Activated CD8-positive, alpha-beta T cell treated with anti-CD3 and anti-CD28 coated beads, Interleukin-2, amount 10 ng/mL, durations not matched to agents 7 days and 5 days (primary cell): ENCODE results near the gene DPCD. TPM values are rescaled to one million over a fixed set of nuclear protein-coding genes. Genes with fewer than 3 reads are reported as not detected.
A peak's percentile ranks its signal among the peaks of the same experiment; 100 is the strongest.

Source experiments
- ATAC-seq: fragments of 150-1000 bp; cut with Tn5 transposase; one replicate; pipeline ENCODE4 v1.10.0; 2021; ENCODE audit warnings: moderate library complexity
- CTCF ChIA-PET: fragments of 350-600 bp; sonication (Branson Sonifier 250); formaldehyde crosslinking; loops from one replicate; lab custom pipeline; 2021; ENCODE audit warnings: antibody characterized with exemption; lab: Charles Lee
- POLR2A ChIA-PET: fragments of 350-600 bp; sonication (Branson Sonifier 250); formaldehyde crosslinking; loops from one replicate; lab custom pipeline; 2021; ENCODE audit warnings: antibody characterized with exemption; lab: Charles Lee
- DNase-seq: peaks from one replicate; pipeline ENCODE4 v3.0.0-alpha.2; 2020
- H3K27ac Mint-ChIP-seq: one replicate; pipeline ENCODE4 v1.8.0; 2021; ENCODE audit warnings: mild to moderate bottlenecking, mixed read lengths
- H3K27me3 Mint-ChIP-seq: one replicate; pipeline ENCODE4 v1.8.0; 2021; ENCODE audit warnings: low read depth, mixed read lengths
- H3K36me3 Mint-ChIP-seq: one replicate; pipeline ENCODE4 v1.8.0; 2021; ENCODE audit warnings: low read depth, mixed read lengths
- H3K4me1 Mint-ChIP-seq: one replicate; pipeline ENCODE4 v1.8.0; 2021; ENCODE audit warnings: low read depth, mixed read lengths
- H3K4me3 Mint-ChIP-seq: one replicate; pipeline ENCODE4 v1.8.0; 2021; ENCODE audit warnings: mild to moderate bottlenecking, mixed read lengths
- H3K9me3 Mint-ChIP-seq: one replicate; pipeline ENCODE4 v1.8.0; 2022; ENCODE audit warnings: mixed read lengths; ENCODE audit not compliant: insufficient read depth
- total RNA-seq, 2 experiments: library from RNA; stranded (reverse); gene quantifications; one replicate each; pipeline ENCODE4 v1.2.3, GENCODE V29; 2021

Gene DPCD
- total RNA-seq, 2 experiments from 2014 or later = 5.1 to 6.2 TPM

DNA sequence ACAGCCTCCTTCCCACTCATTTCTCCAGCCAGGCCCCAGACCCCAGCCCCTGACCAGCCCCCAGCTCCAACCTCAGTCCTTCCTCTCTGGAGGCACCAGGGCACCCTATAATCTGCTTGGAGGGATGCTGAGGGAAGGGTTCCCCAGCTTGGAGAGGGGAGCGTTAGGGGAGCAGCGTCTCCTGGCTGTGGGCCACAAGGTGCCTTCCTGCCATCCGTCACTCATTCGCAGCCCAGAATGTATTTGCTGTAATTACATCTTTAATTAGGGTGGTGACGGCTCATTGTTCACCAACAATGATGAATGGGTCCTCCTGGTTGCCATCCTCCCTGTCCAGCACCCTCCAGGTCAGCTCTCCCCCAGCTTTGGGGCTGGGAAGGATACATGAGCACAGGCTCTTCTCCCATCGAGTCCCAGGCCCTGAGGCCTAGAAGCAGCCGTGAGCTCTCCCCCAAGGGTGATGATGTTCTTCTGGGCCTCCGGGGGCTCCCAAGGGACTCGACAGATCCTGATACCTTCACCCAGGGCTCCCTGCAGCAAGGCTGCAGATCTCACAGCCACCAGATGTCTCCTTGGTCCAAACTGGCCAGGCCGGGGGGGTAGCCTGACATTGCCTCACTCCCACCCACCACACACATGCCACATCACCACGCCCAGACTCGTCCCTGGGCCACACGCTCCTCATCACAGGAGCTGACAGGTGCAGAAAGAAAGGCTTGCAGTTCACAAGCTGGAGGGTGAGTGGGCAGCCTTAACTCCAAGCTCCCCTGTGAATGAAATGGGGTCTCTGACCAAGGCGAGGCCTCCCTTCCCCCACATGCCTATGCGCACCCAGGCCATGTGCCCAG is 26.8 kb upstream of the DPCD start:
- ATAC-seq (no peak), DNase-seq (no peak)
- peaks cover 17% of the 10 kb centered on the region for H3K27me3 Mint-ChIP-seq
- POLR2A ChIA-PET = no interaction called here
- peak overlapping the region; percentile 39 for H3K27ac Mint-ChIP-seq
- peaks cover 22% of the 10 kb centered on the region for H3K4me1 Mint-ChIP-seq
- H3K36me3 Mint-ChIP-seq = no peaks in the 10 kb centered on the region
- no peak overlapping the region for H3K4me3 Mint-ChIP-seq
- H3K9me3 Mint-ChIP-seq = no peaks in the 10 kb centered on the region
- CTCF ChIA-PET = interaction anchor here (1.0 to 1.1 kb wide), 3 partner anchors 24 to 269 kb away, joined by 3 read pairs; no protein-coding TSS in a partner anchor

DNA sequence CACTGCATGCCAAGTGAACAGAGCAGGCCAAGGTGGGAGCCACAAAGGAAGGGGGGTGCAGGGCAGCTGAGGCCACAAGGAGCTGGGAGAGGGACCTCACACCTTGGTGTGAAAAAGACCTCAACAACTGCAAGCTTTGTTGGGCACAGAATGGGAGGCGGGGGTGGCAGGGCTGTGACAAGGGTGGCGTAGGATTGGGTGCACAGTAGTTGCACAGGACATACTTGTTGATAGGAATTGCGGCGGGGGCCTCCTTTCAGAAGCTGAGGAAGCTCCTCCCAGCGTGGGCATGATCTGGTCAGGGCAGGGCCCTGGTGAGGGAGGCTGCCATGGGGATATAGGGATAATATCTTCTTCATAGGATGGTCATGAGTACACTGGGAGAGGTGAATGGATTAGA is 25.9 kb upstream of the DPCD start:
- Mint-ChIP-seq H3K4me1 (peaks cover 26% of the 10 kb centered on the region), H3K27ac (no peak overlapping the region), H3K36me3 (no peaks in the 10 kb centered on the region), H3K9me3 (no peaks in the 10 kb centered on the region), H3K27me3 (peaks cover 23% of the 10 kb centered on the region), H3K4me3 (no peak overlapping the region)
- CTCF ChIA-PET = interaction anchor here (1.0 to 1.1 kb wide), 2 partner anchors 29 to 270 kb away, joined by 3 read pairs; no protein-coding TSS in a partner anchor
- POLR2A ChIA-PET = no interaction called here
- DNase-seq = no peak
- no peak for ATAC-seq

DNA sequence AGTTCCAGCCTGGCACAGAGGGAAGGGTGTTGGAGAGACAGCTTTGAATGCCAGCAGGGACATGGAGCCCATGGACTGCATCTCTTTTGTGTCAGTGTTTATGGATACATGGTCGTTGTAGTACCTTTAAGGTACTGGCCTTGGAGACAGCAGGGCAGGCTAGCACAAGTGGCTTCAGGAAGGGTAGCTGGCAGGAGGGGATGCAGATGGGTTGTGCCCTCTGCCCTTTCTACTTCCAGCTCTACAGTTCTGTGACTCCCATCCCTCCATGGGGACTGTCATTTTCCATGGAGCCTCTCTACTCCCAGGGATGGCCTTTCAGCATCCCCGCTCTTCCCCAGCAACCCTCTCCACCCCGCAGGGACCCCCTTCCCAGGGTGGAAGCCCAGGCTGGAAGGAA is 25.1 kb upstream of the DPCD start:
- peaks cover 19% of the 10 kb centered on the region for H3K4me1 Mint-ChIP-seq
- no peaks in the 10 kb centered on the region for H3K9me3 Mint-ChIP-seq
- no peak overlapping the region for H3K4me3 Mint-ChIP-seq
- peaks cover 30% of the 10 kb centered on the region for H3K27me3 Mint-ChIP-seq
- ChIA-PET CTCF (interaction anchor here (1.0 to 1.2 kb wide), 2 partner anchors 218 to 349 kb away, joined by 3 read pairs; no protein-coding TSS in a partner anchor), POLR2A (no interaction called here)
- H3K27ac Mint-ChIP-seq = no peak overlapping the region
- no peaks in the 10 kb centered on the region for H3K36me3 Mint-ChIP-seq
- ATAC-seq = no peak
- no peak for DNase-seq

DNA sequence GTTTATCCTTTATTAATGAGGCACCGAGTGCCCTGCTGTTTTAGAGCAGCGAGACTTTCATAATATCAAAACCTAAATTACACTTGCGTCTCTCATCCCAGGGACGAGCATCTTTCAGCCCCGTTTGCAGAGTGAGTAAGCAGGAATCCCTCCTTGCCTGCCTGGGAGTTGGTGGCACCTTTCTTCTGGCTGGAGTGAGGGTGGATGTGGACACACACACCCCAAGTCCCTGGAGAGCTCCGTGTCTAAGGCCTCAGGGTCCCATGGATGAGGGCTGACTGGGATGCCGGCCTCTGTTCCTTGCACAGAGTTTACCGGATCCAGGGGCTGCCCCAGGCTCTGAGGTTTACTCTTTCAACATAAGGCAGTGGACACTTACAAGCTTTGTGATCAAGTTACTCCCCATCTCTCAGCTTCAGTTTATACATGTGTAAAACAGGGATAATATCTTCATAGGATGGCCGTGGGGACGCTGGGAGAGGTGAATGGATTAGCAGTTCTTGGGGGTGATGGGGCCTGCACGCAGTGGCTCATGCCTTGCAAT is 24.6 kb upstream of the DPCD start:
- ATAC-seq (no peak), DNase-seq (no peak)
- no peaks in the 10 kb centered on the region for H3K36me3 Mint-ChIP-seq
- no peak overlapping the region for H3K4me3 Mint-ChIP-seq
- H3K27ac Mint-ChIP-seq = no peak overlapping the region
- H3K27me3 Mint-ChIP-seq = peaks cover 36% of the 10 kb centered on the region
- no peaks in the 10 kb centered on the region for H3K9me3 Mint-ChIP-seq
- POLR2A ChIA-PET = no interaction called here
- CTCF ChIA-PET = interaction anchor here (1.0 to 1.2 kb wide), 2 partner anchors 218 to 349 kb away, joined by 3 read pairs; no protein-coding TSS in a partner anchor
- H3K4me1 Mint-ChIP-seq = peaks cover 13% of the 10 kb centered on the region

DNA sequence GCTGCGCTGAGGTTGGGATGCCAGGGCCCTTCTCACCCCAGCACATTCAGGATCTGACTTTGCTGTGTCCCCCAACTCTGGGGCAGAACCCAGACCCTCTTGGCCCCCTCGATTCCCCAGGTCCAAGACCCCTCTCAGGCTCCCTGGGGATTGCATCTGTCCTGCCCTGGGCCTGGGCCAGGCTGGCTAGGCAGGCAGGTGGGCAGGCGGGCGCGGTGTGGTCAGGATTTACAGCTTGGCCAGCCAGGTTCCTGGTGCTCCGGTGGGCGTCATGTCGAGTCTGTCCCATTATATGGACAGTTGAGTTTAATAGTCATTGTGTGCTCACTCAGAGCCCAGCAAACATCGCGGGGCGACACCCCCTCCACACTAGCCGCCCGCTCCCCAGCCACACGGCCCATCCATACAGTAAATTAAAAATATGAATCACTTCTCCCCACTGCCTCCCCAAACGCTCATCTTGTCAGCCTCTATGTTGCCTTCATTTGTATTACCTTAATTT is 23.6 kb upstream of the DPCD start:
- Mint-ChIP-seq H3K4me3 (no peak overlapping the region), H3K4me1 (peaks cover 8% of the 10 kb centered on the region), H3K9me3 (no peaks in the 10 kb centered on the region), H3K27me3 (peaks cover 45% of the 10 kb centered on the region), H3K27ac (no peak overlapping the region), H3K36me3 (no peaks in the 10 kb centered on the region)
- POLR2A ChIA-PET = no interaction called here
- DNase-seq (no peak), ATAC-seq (no peak)
- CTCF ChIA-PET = no interaction called here

DNA sequence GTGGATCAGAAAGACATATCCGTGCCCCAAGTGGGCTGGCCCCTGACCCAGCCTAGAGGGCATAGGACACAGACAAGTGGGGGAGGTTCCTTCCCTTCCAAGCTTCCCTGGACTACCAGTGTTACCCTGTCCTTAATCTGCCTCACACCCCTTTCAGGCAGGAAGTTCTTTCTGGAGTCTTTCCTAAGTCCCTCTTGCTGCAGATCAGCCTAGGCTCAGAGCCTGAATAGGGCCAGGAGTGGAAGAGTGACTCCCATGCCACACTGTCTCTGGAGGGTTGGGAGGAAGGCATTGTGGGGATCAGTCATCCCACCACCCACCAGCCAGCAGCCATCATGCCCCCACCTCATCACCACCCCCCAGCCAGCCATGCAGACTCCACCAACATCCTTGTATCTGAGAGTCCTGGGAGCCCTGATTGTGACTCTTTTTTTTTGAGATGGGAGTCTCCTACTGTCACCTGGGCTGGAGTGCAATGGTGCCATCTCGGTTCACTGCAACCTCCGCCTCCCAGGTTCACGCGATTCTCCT is 22.7 kb upstream of the DPCD start:
- peaks cover 13% of the 10 kb centered on the region for H3K4me1 Mint-ChIP-seq
- ATAC-seq (no peak), DNase-seq (no peak)
- H3K27ac Mint-ChIP-seq = no peak overlapping the region
- H3K4me3 Mint-ChIP-seq = no peak overlapping the region
- H3K36me3 Mint-ChIP-seq = no peaks in the 10 kb centered on the region
- no peaks in the 10 kb centered on the region for H3K9me3 Mint-ChIP-seq
- ChIA-PET CTCF (no interaction called here), POLR2A (no interaction called here)
- H3K27me3 Mint-ChIP-seq = peaks cover 49% of the 10 kb centered on the region

DNA sequence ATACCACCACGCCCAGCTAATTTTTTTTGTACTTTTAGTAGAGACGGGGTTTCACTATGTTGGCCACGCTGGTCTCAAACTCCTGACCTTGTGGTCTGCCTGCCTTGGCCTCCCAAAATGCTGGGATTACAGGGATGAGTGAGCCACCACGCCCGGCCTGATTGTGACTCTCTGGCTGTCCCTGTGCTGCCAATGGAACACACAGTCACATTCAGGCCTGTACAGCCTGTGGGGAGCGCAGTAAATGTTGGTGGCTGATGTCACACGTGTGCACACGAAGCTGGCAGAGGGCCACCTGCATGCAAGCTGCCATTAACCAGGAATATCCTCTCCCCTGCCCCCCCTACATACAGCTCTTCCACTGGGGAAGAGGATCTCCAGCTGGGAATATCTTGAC is 22.2 kb upstream of the DPCD start:
- Mint-ChIP-seq H3K27ac (no peak overlapping the region), H3K36me3 (no peaks in the 10 kb centered on the region), H3K9me3 (no peaks in the 10 kb centered on the region), H3K4me3 (no peak overlapping the region), H3K27me3 (peaks cover 52% of the 10 kb centered on the region), H3K4me1 (peaks cover 18% of the 10 kb centered on the region)
- POLR2A ChIA-PET = no interaction called here
- no peak for DNase-seq
- ATAC-seq = no peak
- CTCF ChIA-PET = no interaction called here

DNA sequence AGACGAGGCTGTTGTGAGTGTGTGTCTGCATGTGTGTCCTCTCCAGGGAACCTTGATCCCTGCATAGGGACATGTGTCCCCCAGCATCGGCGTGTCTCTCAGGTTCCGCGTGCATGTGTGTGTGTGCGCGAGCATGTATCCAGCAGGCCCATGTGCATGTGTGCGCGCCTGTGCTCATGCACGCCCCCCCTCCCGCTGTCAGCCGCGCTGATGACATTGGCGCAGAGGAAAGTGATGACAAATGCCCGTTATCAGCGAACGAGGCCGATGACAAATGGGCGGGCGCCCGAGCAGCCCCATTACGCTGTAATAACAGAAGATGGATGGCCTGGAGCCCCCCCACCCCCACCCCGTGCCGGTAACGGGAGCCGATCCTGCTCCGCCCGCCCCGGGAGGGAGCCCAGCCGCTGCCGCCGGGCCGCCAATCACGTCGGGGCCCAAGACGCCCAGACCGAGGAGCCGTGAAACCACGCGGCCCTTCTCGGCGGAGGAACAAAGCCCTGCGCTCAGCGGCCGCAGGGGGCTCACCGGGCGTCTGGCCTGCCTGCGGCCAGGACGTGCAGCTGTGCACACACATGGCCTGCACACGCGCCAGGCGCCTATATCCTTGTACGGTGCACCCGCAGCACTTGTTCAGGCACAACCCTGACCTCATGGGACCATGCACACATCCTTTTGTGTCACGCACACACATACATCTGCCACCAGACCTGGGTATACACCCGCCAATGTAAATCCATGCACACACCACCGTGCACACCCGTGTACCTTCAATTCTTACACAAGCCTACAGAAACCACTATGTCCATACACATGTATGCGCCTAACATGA is 21.6 kb upstream of the DPCD start:
- no peak for ATAC-seq
- H3K4me1 Mint-ChIP-seq = peaks cover 20% of the 10 kb centered on the region
- H3K27me3 Mint-ChIP-seq = peaks cover 54% of the 10 kb centered on the region
- POLR2A ChIA-PET = no interaction called here
- CTCF ChIA-PET = no interaction called here
- no peaks in the 10 kb centered on the region for H3K36me3 Mint-ChIP-seq
- no peak for DNase-seq
- no peaks in the 10 kb centered on the region for H3K9me3 Mint-ChIP-seq
- no peak overlapping the region for H3K27ac Mint-ChIP-seq
- no peak overlapping the region for H3K4me3 Mint-ChIP-seq

DNA sequence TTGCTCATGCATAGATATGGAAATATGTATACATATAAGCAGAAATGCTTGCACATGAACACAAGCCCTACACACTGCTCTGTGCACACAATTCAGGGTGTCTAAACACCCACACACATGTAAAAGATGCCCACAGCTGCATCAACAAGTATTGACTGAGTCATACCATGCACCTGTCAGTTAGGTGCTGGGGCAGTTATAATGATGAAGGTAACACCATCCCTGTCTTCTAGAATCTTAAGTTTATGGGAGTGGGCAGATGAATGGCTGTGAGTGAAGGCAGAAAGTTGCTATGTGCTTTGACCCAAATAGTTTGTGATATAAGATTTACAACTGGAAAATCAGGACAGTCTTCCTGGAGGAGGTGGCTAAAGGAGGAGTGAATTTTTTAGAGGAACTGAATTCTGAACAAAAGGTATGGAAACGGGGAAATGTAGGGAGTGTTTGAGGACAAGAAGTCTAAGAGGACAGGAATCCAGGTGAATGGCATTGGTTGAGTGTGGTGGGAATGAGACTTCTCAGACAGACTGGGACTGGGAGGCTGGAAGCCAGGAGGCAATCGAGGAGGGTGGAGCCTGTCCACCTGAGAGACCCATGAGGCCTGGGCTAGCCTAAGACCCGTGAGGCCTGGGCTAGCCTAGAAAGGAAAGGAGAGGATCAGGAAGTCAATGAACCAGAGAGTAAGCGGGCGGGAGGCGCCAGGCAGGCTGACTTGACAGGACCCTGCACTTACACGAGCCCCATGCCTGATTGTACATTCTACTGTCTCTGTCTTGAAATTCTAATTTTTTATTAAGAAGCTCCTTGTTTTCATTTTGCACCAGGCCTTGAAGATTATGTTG is 20.7 kb upstream of the DPCD start:
- no peak overlapping the region for H3K27ac Mint-ChIP-seq
- no peaks in the 10 kb centered on the region for H3K36me3 Mint-ChIP-seq
- H3K4me3 Mint-ChIP-seq = no peak overlapping the region
- CTCF ChIA-PET = interaction anchor here (0.9 to 5.5 kb wide), 4 partner anchors 123 to 353 kb away, joined by 3 to 59 read pairs (median 3); no protein-coding TSS in a partner anchor
- POLR2A ChIA-PET = interaction anchor here (0.6 kb wide), 1 partner anchor 344 kb away, joined by 4 read pairs; no protein-coding TSS in a partner anchor
- ATAC-seq = no peak
- no peaks in the 10 kb centered on the region for H3K9me3 Mint-ChIP-seq
- H3K27me3 Mint-ChIP-seq = peaks cover 54% of the 10 kb centered on the region
- H3K4me1 Mint-ChIP-seq = peaks cover 20% of the 10 kb centered on the region
- no peak for DNase-seq

DNA sequence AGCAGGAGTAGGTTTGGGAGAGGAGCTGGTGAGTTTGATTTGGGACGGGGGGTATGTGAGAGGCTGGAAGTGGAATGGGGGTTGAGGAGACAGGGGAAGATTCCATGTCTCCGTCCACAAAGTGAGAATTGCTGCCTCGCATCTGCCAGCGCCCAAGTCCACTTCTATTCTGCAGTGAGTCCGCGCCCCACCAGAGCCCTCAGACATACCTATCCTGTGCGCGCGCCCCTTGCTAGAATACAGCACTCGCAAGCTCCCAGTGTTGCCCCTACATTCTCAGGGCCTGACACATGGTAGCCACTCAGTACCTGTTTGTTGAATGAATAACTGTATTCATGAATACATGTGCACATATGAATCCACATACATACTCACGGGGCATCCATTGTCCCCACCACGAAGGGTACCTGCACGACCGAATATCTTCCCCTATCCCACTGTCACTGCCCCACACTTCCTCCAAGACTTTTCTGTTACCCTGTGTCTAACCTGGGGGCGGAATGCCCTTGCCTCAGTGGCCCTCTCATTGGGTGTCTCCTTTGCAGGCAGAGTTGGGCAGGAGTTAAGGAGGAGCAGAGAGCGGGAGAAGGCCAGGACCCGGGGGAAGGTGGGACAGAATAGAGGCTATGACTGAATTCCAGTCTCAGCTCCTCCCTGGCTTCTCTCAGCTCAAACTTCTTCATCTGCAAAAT is 19.9 kb upstream of the DPCD start:
- ATAC-seq (no peak), DNase-seq (no peak)
- Mint-ChIP-seq H3K36me3 (no peaks in the 10 kb centered on the region), H3K9me3 (no peaks in the 10 kb centered on the region), H3K27ac (no peak overlapping the region), H3K4me1 (peaks cover 20% of the 10 kb centered on the region), H3K4me3 (no peak overlapping the region), H3K27me3 (peaks cover 54% of the 10 kb centered on the region)
- POLR2A ChIA-PET = interaction anchor here (0.6 kb wide), 1 partner anchor 345 kb away, joined by 4 read pairs; no protein-coding TSS in a partner anchor
- CTCF ChIA-PET = interaction anchor here (0.9 to 5.5 kb wide), 5 partner anchors 124 to 354 kb away, joined by 3 to 59 read pairs (median 3); no protein-coding TSS in a partner anchor
